Measurements from ENCODE around the gene NUS1.

The NUS1 gene

GRCh38 chr6:117676577-117677218 is 1.4 kb downstream of the NUS1 start:
- no peak overlapping the region for H3K27ac ChIP-seq
- no peaks in the 10 kb centered on the region for H3K36me3 ChIP-seq
- TF ChIP-seq CTCF (IDR thresholded peaks at IDR 0.05): no peak
- no peaks in the 10 kb centered on the region for H3K27me3 ChIP-seq
- H3K4me3 ChIP-seq (ENCODE audit: low read depth in 1 of 2, low read length in 1 of 2): peak overlapping the region in 1 of 2 experiments; percentile 70
- peaks cover 42 to 49% of the 10 kb centered on the region in 2 experiments for H3K4me1 ChIP-seq (ENCODE audit: control insufficient read depth in 1 of 2, insufficient read depth in 1 of 2, low read depth in 1 of 2, low read length in 1 of 2)
- H3K9me3 ChIP-seq: no peaks in the 10 kb centered on the region

- no peak for TF ChIP-seq CTCF (IDR thresholded peaks at IDR 0.05)
- H3K4me3 ChIP-seq (ENCODE audit: low read depth in 1 of 2, low read length in 1 of 2): no peak overlapping the region
- H3K4me1 ChIP-seq (ENCODE audit: control insufficient read depth in 1 of 2, insufficient read depth in 1 of 2, low read depth in 1 of 2, low read length in 1 of 2): peaks cover 45 to 50% of the 10 kb centered on the region in 2 experiments
- no peaks in the 10 kb centered on the region for H3K27me3 ChIP-seq
- H3K36me3 ChIP-seq: no peaks in the 10 kb centered on the region
- peak overlapping the region; percentile 13 for H3K27ac ChIP-seq
- no peaks in the 10 kb centered on the region for H3K9me3 ChIP-seq
Measured at GRCh38 chr6:117677553-117678141, 2.4 kb downstream of the NUS1 start.

GRCh38 chr6:117681162-117681741 is 6.0 kb downstream of the NUS1 start:
- Histone ChIP-seq H3K4me1 (ENCODE audit: control insufficient read depth in 1 of 2, insufficient read depth in 1 of 2, low read depth in 1 of 2, low read length in 1 of 2) (peaks cover 39 to 43% of the 10 kb centered on the region in 2 experiments), H3K27me3 (no peaks in the 10 kb centered on the region), H3K27ac (no peak overlapping the region), H3K9me3 (no peaks in the 10 kb centered on the region), H3K4me3 (ENCODE audit: low read depth in 1 of 2, low read length in 1 of 2) (no peak overlapping the region), H3K36me3 (no peaks in the 10 kb centered on the region)
- TF ChIP-seq CTCF (IDR thresholded peaks at IDR 0.05): no peak

GRCh38 chr6:117684749-117685148 is 9.5 kb downstream of the NUS1 start:
- TF ChIP-seq CTCF (IDR thresholded peaks at IDR 0.05): no peak
- no peaks in the 10 kb centered on the region for H3K36me3 ChIP-seq
- H3K4me1 ChIP-seq (ENCODE audit: control insufficient read depth in 1 of 2, insufficient read depth in 1 of 2, low read depth in 1 of 2, low read length in 1 of 2): peaks cover 25 to 37% of the 10 kb centered on the region in 2 experiments
- no peak overlapping the region for H3K27ac ChIP-seq
- H3K4me3 ChIP-seq (ENCODE audit: low read depth in 1 of 2, low read length in 1 of 2): no peak overlapping the region
- no peaks in the 10 kb centered on the region for H3K9me3 ChIP-seq
- no peaks in the 10 kb centered on the region for H3K27me3 ChIP-seq

- no peaks in the 10 kb centered on the region for H3K36me3 ChIP-seq
- no peak overlapping the region for H3K4me3 ChIP-seq (ENCODE audit: low read depth in 1 of 2, low read length in 1 of 2)
- H3K9me3 ChIP-seq: no peaks in the 10 kb centered on the region
- no peak for TF ChIP-seq CTCF (IDR thresholded peaks at IDR 0.05)
- H3K4me1 ChIP-seq (ENCODE audit: control insufficient read depth in 1 of 2, insufficient read depth in 1 of 2, low read depth in 1 of 2, low read length in 1 of 2): peaks cover 25 to 37% of the 10 kb centered on the region in 2 experiments
- H3K27ac ChIP-seq: no peak overlapping the region
- H3K27me3 ChIP-seq: no peaks in the 10 kb centered on the region
Measured at GRCh38 chr6:117685359-117685758, 10.1 kb downstream of the NUS1 start.
